PC-3 (cell line): ENCODE measurements around the gene MYO18A. TPM values are rescaled to one million over a fixed set of nuclear protein-coding genes. Genes with fewer than 3 reads are reported as not detected.

Source experiments
- ATAC-seq: fragments of 200-7000 bp; cut with Tn5 transposase; 2 replicates; pipeline ENCODE4 v1.9.1; 2020; ENCODE audit warnings: mild to moderate bottlenecking, moderate library complexity
- BruUV-seq: library from RNA; stranded (reverse); fragments of 400-500 nt; replicated peaks from 2 replicates; lab custom pipeline; 2021; lab: Mats Ljungman, UMichigan
- CTCF ChIA-PET: fragments of 300-600 bp; sonication (Branson Sonifier 250); formaldehyde crosslinking; loops from one replicate; lab custom pipeline; 2022; ENCODE audit warnings: antibody characterized with exemption; lab: Charles Lee
- POLR2A ChIA-PET: fragments of 300-600 bp; sonication (Branson Sonifier 250); formaldehyde crosslinking; loops from one replicate; lab custom pipeline; 2022; ENCODE audit warnings: antibody characterized with exemption; ENCODE audit not compliant: unreplicated experiment; lab: Charles Lee
- DNase-seq: peaks from one replicate; pipeline ENCODE4 v3.0.0-alpha.2; 2015
- H2AFZ ChIP-seq: fragments of 300-600 bp; sonication (generic); 2 replicates; pipeline ENCODE4 v1.6.0; 2016; ENCODE audit warnings: antibody characterized with exemption, low read length
- H3F3A ChIP-seq: fragments of 300-600 bp; sonication (generic); one replicate; pipeline ENCODE4 v1.6.0; 2017; ENCODE audit warnings: antibody characterized with exemption, low read length, control low read depth, mild to moderate bottlenecking; ENCODE audit not compliant: unreplicated experiment
- H3K27ac ChIP-seq: fragments of 300-600 bp; sonication (generic); 2 replicates; pipeline ENCODE4 v1.5.1; 2016; ENCODE audit warnings: mild to moderate bottlenecking, low read length
- H3K27me3 ChIP-seq: fragments of 300-600 bp; sonication (generic); 2 replicates; pipeline ENCODE4 v1.6.1; 2016; ENCODE audit warnings: low read length, mixed read lengths
- H3K36me3 ChIP-seq: fragments of 300-600 bp; sonication (generic); 2 replicates; pipeline ENCODE4 v1.6.1; 2016; ENCODE audit warnings: low read depth, mixed run types, low read length, mixed read lengths
- H3K4me1 ChIP-seq: fragments of 300-600 bp; sonication (generic); 2 replicates; pipeline ENCODE4 v1.5.1; 2016; ENCODE audit warnings: low read length; ENCODE audit not compliant: insufficient read depth
- H3K4me2 ChIP-seq: fragments of 300-600 bp; sonication (generic); 2 replicates; pipeline ENCODE4 v1.6.0; 2016; ENCODE audit warnings: low read length
- H3K4me3 ChIP-seq: fragments of 300-600 bp; sonication (generic); 2 replicates; pipeline ENCODE4 v1.5.1; 2016; ENCODE audit warnings: mild to moderate bottlenecking, low read length, mixed read lengths
- H3K79me2 ChIP-seq: fragments of 300-600 bp; sonication (generic); 2 replicates; pipeline ENCODE4 v1.6.1; 2017; ENCODE audit warnings: low read length, mixed read lengths
- H3K9ac ChIP-seq: fragments of 300-600 bp; sonication (generic); 2 replicates; pipeline ENCODE4 v1.6.0; 2016; ENCODE audit warnings: mild to moderate bottlenecking, low read length
- H3K9me2 ChIP-seq: fragments of 300-600 bp; sonication (generic); replicated peaks from 2 replicates; pipeline ENCODE4 v1.6.1; 2016; ENCODE audit warnings: mixed run types, low read length, mixed read lengths
- H3K9me3 ChIP-seq: fragments of 300-600 bp; sonication (generic); 2 replicates; pipeline ENCODE4 v1.6.1; 2016; ENCODE audit warnings: low read length, mixed read lengths
- H4K20me1 ChIP-seq: fragments of 300-600 bp; sonication (generic); 2 replicates; pipeline ENCODE4 v1.6.1; 2016; ENCODE audit warnings: low read length, mixed read lengths
- EZH2 ChIP-seq: fragments of 300-600 bp; sonication (generic); IDR thresholded peaks from one replicate; pipeline ENCODE4 v1.6.1; 2017; ENCODE audit warnings: antibody characterized with exemption, mild to moderate bottlenecking, low read length; ENCODE audit not compliant: unreplicated experiment
- EZH2phosphoT487 ChIP-seq: fragments of 300-600 bp; sonication (generic); IDR thresholded peaks from 2 replicates; pipeline ENCODE4 v1.6.1; 2018; ENCODE audit warnings: mild to moderate bottlenecking, antibody characterized with exemption, low read length, borderline replicate concordance
- intact Hi-C: fragments of 100-400 bp; cut with micrococcal nuclease; formaldehyde crosslinking; loops from 2 replicates; pipeline ENCODE4 v1.9.0; 2023
- total RNA-seq: library from RNA; depleted of rRNA; stranded (reverse); fragments of >200 nt; gene quantifications from 2 replicates; pipeline ENCODE4 v1.2.3, GENCODE V29; 2014
- TF ChIP-seq, protein P1 (sequence below): fragments of 300-600 bp; sonication (generic); conservative IDR thresholded peaks from 2 replicates; pipeline ENCODE4 v1.5.1; 2017; ENCODE audit warnings: antibody characterized with exemption, low read depth, mild to moderate bottlenecking, low read length

Gene MYO18A
- total RNA-seq, 1 experiment from 2014 or later: 28.0 TPM

DNA sequence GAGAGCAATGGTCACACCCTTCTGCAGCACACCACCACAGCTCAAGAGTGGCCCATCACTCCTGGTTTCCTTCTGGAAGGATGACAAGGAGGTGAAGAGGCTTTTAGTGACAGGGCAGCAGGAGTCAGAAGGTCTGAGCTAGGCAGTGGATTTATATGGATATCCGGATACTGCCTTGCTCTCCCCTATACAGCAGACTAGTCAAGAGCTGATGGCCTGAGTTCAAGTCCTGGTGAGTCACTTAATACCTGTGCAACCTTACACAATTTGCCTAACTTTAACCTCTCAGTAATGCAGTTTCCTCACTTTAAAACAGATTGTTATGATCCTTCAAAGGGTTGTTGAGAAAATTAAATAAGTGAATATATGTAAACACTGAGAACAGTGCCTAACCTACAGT is 22.9 kb downstream of the MYO18A start:
- Histone ChIP-seq H3K9ac (no peak overlapping the region), H3K9me3 (no peaks in the 10 kb centered on the region), H3K27me3 (no peaks in the 10 kb centered on the region), H3K4me2 (no peak overlapping the region), H4K20me1 (no peaks in the 10 kb centered on the region), H3K27ac (no peak overlapping the region), H3K36me3 (no peaks in the 10 kb centered on the region), H3F3A (no peaks in the 10 kb centered on the region), H3K4me1 (peaks cover 41% of the 10 kb centered on the region), H3K9me2 (no peaks in the 10 kb centered on the region), H2AFZ (no peak overlapping the region), H3K79me2 (peaks cover 41% of the 10 kb centered on the region), H3K4me3 (no peak overlapping the region)
- no peak for DNase-seq
- no peak for ATAC-seq
- TF ChIP-seq, protein P1, sequence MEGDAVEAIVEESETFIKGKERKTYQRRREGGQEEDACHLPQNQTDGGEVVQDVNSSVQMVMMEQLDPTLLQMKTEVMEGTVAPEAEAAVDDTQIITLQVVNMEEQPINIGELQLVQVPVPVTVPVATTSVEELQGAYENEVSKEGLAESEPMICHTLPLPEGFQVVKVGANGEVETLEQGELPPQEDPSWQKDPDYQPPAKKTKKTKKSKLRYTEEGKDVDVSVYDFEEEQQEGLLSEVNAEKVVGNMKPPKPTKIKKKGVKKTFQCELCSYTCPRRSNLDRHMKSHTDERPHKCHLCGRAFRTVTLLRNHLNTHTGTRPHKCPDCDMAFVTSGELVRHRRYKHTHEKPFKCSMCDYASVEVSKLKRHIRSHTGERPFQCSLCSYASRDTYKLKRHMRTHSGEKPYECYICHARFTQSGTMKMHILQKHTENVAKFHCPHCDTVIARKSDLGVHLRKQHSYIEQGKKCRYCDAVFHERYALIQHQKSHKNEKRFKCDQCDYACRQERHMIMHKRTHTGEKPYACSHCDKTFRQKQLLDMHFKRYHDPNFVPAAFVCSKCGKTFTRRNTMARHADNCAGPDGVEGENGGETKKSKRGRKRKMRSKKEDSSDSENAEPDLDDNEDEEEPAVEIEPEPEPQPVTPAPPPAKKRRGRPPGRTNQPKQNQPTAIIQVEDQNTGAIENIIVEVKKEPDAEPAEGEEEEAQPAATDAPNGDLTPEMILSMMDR: no peak
- TF ChIP-seq EZH2phosphoT487 (no peak), EZH2 (no peak)
- intact Hi-C loops: no loop called here
- ChIA-PET CTCF (no interaction called here), POLR2A (no interaction called here)
- no TSS peak for BruUV-seq

DNA sequence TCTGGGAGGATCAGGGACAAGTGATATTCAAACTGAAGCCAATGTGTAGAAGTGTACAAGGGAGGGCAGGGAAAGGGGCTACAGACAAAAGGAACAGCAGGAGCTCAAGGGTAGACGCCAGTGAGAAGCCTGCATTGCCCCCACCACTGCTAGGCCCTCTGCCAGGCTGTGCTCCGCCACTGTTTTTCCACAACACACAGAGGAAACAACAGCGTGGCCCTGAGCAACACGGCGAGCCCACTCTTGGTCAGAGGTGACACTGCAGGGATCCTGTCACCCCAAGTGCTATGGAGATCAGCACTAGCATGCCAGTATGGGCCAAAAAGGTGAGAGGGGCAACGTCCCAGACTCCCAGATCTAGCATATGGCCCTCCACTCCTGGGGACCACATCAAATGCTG is 23.4 kb downstream of the MYO18A start:
- H3K27me3 ChIP-seq: no peaks in the 10 kb centered on the region
- H3K79me2 ChIP-seq: peaks cover 41% of the 10 kb centered on the region
- H3K9ac ChIP-seq: no peak overlapping the region
- no peak overlapping the region for H3K27ac ChIP-seq
- no peaks in the 10 kb centered on the region for H3F3A ChIP-seq
- ChIA-PET POLR2A (no interaction called here), CTCF (no interaction called here)
- ATAC-seq (no peak), DNase-seq (no peak)
- H3K36me3 ChIP-seq: no peaks in the 10 kb centered on the region
- H3K4me1 ChIP-seq: peaks cover 46% of the 10 kb centered on the region
- no peaks in the 10 kb centered on the region for H3K9me2 ChIP-seq
- H2AFZ ChIP-seq: no peak overlapping the region
- TF ChIP-seq EZH2phosphoT487: no peak
- TF ChIP-seq, protein P1: no peak
- TF ChIP-seq EZH2: no peak
- no peak overlapping the region for H3K4me2 ChIP-seq
- no peak overlapping the region for H3K4me3 ChIP-seq
- H4K20me1 ChIP-seq: no peaks in the 10 kb centered on the region
- BruUV-seq: no TSS peak
- intact Hi-C loops: no loop called here
- no peaks in the 10 kb centered on the region for H3K9me3 ChIP-seq

DNA sequence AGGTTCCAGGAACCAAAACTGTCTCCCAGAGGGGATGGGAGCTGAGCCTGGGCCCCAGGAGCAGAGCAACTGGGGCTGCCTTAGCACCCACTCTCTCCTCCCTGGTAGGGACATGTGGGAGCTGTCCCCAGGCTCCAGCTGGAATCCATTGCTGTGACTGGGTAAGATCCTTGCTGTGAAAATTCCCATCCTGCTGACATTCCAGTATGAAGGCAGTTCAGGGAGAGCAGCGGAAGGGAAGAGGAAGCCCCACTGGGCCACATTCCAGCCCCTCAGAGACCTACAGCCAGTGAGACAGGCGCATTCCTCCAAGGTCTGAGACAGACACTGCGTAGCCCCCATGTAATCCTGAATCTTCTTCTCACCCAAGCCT is 24.2 kb downstream of the MYO18A start:
- no TSS peak for BruUV-seq
- no peak for DNase-seq
- H3K9ac ChIP-seq: peak overlapping the region; percentile 46; the same call in 1 of the 2 replicates
- H3K9me3 ChIP-seq: no peaks in the 10 kb centered on the region
- no peaks in the 10 kb centered on the region for H3K9me2 ChIP-seq
- TF ChIP-seq EZH2: no peak
- TF ChIP-seq, protein P1: no peak
- peaks cover 41% of the 10 kb centered on the region for H3K79me2 ChIP-seq
- no peak overlapping the region for H3K4me2 ChIP-seq
- no peaks in the 10 kb centered on the region for H3K27me3 ChIP-seq
- intact Hi-C loops: no loop called here
- peak overlapping the region; percentile 35; the same call in 1 of the 2 replicates for H2AFZ ChIP-seq
- no peaks in the 10 kb centered on the region for H3F3A ChIP-seq
- POLR2A ChIA-PET: no interaction called here
- no peak overlapping the region for H3K4me3 ChIP-seq
- H3K36me3 ChIP-seq: no peaks in the 10 kb centered on the region
- no peaks in the 10 kb centered on the region for H4K20me1 ChIP-seq
- ATAC-seq: no peak
- CTCF ChIA-PET: no interaction called here
- H3K27ac ChIP-seq: peak overlapping the region; percentile 86
- H3K4me1 ChIP-seq: peaks cover 55% of the 10 kb centered on the region
